GM18873 (cell line): ENCODE measurements around the gene LYRM7.
"Not testable (repeated sequence)": the region's sequence is repeated elsewhere in the genome, so short reads cannot be mapped to it uniquely, and the experiment has no call there.

Experiments
- ATAC-seq: cut with Tn5 transposase; IDR thresholded peaks from one replicate; pipeline ENCODE4 v1.9.1; 2021; ENCODE audit warnings: mild to moderate bottlenecking, moderate library complexity, moderate number of reproducible peaks; ENCODE audit not compliant: unreplicated experiment, low FRiP score

The LYRM7 gene

DNA sequence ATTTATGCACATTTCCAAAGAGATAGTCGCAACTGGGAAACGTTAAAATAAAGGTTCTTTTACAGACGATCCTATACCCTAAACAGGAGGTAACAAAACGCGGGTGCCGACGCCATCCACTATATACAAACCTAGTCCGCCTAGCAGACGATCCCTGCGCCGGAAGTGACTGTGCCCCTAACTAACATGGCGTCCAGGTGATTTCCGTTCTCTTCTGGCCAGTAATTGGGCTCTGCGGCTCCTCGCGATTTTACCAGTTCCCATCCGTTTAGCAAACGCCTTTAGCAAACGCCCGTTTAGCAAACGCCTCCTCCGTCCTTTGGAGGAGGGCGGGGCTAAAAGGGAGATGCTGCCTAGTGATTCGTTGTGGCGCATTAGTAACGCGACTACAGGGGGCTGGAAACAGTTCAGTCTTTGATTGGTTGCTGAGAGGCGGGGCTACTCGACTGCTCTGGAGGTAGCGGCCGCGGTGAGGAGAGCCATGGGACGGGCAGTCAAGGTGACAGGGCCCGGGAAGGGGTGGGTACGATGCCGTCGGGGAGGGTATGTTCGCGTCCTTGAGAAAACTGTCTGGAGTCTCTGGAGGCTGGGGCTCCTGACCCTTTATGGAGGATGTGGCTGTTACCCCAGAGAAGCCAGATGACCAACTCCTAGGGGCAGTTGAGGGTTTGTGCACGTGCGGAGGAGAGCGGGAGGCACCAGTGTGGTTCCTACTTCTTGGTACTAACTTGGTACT, at the start of gene LYRM7:
Gene LYRM7 (plus strand): TSS at position 405 of the 736 bp plus-strand sequence. CDS start 77 bp downstream, at position 482.
- ATAC-seq, result peak; percentile 98

DNA sequence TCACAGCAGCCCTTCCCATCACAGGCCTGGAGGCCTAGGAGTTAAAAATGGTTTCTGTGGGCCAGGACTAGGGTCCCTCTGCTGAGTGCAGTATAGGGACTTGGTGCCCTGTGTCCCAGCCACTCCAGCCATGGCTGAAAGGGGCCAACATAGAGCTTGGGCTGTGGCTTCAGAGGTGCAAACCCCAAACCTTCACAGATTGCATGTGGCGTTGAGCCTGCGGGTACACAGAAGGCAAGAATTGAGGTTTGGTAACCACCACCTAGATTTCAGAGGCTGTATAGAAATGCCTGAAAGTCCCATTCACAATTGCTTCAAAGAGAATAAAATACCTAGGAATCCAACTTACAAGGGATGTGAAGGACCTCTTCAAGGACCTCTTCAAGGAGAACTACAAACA, 43.5 kb upstream of the LYRM7 start:
- ATAC-seq, result not testable (repeated sequence)

DNA sequence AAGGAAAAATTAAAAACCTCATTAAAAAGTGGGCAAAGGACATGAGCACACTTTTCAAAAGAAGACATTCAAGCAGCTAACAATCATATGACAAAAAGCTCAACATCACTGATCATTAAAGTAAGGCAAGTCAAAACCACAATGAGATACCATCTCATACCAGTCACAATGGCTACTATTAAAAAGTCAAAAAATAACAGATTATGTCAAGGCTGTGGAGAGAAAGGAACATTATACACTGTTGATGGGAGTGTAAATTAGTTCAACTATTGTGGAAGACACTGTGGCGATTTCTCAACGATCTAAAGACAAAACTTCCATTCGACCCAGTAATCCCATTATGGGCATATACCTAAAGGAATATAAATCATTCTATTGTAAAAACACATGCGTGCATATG, 41.4 kb upstream of the LYRM7 start:
- ATAC-seq, result no peak

DNA sequence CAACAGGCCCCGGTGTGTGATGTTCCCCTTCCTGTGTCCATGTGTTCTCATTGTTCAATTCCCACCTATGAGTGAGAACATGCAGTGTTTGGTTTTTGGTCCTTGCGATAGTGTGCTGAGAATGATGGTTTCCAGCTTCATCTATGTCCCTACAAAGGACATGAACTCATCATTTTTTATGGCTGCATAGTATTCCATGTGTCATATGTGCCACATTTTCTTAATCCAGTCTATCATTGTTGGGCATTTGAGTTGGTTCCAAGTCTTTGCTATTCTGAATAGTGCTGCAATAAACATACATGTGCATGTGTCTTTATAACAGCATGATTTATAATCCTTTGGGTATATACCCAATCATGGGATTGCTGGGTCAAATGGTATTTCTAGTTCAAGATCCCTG, 37.7 kb upstream of the LYRM7 start:
- not testable (repeated sequence) for ATAC-seq

DNA sequence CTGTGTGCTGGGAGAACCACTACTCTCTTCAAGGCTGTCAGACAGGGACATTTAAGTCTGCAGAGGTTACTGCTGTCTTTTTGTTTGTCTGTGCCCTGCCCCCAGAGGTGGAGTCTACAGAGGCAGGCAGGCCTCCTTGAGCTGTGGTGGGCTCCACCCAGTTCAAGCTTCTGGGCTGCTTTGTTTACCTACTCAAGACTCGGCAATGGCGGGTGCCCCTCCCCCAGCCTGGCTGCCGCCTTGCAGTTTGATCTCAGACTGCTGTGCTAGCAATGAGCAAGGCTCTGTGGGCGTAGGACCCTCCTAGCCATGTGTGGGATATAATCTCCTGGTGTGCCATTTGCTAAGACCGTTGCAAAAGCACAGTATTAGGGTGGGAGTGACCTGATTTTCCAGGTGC, 32.3 kb upstream of the LYRM7 start:
- not testable (repeated sequence) for ATAC-seq

DNA sequence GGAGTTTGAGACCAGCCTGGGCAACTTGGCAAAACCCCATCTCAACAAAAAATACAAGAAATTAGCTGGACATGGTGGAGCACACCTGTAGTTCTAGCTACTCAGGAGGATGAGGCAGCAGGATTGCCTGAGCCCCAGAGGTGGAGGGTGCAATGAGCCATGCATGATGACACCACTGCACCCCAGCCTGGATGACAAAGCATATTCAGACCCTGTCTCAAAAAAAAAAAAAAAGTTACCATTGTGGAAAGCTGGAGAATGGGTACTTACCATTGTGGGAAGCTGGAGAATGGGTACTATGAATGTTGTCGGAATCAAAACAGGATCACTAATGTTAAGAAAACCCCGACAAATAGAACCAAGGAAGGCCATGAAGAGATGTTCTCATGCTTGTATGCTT, 31.4 kb upstream of the LYRM7 start:
- ATAC-seq, result no peak

DNA sequence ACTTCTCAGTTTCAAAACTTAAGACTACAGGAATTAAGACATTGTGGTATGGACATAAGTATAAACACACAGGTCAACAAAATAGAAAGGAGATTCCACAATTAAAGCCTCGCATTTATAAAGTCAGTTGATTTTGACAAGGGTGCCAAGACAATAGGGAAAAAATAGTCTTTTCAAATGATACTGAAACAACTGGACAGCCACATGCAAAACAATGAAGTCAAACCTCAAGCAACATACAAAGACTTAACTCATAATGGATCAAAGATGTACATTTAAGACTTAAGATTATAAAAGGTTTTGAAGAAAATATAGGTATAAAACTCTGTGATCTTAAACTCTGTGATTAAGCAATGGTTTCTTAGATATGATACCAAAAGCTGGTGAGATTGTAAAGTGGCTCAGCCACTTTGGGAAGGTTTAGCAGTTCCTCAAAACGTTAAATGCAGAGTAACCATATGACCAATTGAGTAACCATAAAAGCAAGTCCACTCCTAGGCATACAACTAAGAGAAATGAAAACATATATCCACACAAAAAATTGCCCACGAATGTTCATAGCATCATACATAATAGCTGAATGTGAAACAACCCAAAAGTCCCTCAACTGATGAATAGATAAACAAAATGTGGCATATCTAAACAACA, 27.6 kb upstream of the LYRM7 start:
- ATAC-seq, result no peak

DNA sequence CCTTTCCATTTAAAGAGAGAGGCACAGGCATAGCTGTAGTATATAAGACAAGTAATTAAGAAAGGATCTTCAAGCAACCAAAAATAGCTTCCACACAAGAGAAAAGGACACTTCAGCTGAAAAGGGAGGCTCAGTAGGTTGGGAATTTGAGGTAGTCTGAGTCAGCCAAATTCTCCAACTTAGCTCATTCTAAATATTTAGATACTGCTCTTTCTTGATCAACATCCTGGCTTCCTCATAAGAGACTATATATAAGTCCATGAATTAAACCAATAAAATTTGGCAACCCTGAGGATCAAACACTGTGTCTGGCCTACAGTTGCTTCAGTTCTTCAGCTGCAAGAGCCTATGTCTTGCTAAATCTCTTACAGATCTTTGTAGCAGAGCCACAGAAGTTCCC, 23.5 kb upstream of the LYRM7 start:
- no peak for ATAC-seq

DNA sequence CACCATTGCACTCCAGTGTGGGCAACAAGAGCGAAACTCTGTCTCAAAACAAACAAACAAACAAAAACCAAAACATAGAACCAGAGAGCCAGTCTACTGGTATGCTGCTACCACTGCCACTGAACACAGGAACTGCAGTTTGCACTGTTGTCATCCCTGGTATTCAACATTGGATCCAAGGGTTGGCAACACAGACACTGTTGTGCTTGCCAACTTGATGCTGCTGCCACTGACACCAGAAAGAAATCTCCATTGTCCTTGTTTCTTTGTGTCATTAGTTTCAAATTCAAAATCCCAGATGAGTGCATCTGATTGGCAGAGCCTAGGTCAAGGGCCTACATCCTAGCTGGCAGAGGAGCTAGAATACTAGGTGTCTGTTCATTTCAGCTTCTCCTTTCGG, 21.9 kb upstream of the LYRM7 start:
- no peak for ATAC-seq

DNA sequence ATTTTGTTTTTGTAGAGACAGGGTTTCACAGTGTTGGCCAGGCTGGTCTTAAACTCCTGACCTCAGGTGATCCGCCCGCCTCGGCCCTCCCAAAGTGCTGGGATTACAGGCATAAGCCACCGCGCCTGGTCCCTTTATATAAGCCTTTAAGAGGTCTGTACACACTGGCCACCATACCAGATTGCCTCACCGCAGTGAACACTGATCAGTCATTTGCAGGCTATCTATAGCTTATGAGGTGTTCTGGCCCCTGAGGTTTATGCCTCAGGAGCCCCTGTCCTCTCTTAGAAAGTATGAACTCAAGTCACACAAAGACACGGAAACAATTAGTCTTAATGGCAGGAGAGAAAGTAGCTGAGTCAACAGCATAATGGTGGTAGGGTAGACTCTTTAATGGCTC, 20.3 kb upstream of the LYRM7 start:
- no peak for ATAC-seq

DNA sequence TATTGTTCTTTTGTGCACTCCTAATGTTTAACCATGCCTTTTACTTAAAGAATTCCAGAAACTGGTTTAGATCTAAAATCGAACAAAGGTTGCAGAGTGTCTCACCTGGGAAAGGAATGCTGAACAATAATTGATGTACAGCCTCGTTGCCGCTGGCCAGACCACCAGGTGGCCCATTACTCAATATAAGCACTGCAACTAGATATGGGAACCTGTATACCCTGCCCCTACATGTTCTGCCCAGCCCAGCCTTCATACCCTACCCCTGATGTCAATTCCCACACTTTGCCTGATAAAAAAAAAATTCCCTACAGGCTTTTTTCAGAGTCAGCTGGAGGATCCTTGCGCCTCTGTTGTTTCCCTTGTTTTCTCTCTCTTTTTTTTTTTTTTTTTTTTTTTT, 19.5 kb upstream of the LYRM7 start:
- ATAC-seq, result no peak

DNA sequence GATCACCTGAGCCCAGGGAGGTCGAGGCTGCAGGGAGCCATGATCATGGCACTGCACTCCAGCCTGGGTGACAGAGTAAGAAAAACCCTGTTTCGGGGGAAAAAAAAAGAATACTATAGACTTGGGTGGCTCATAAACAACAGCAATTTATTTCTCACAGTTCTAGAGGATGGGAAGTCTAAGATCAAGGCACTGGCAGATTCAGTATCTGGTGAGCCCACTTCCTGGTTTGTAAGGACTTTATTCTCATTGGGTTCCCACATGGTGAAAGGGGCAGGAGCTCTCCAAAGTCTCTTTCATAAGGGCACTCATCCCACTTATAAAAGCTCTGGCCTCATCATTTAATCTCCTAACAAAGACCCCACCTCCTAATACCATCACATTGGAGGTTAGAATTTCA, 14.4 kb upstream of the LYRM7 start:
- ATAC-seq, result no peak

DNA sequence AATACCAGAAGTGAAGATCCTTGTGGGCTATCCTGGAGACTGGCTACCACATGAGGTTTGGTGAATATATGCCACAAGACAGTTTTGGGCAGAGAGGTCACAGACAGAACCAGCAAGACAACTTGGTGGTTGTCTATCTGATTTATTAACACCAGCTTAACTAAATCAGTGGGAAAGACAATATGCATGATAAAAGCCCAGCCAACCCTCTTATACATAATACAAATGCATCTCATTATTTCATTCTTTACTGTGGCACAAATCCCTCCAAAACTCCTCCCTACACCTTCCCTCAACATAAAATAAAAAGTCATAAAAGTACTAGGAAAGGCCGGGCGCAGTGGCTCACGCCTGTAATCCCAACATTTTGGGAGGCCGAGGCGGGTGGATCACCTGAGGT, 13.8 kb upstream of the LYRM7 start:
- no peak for ATAC-seq

DNA sequence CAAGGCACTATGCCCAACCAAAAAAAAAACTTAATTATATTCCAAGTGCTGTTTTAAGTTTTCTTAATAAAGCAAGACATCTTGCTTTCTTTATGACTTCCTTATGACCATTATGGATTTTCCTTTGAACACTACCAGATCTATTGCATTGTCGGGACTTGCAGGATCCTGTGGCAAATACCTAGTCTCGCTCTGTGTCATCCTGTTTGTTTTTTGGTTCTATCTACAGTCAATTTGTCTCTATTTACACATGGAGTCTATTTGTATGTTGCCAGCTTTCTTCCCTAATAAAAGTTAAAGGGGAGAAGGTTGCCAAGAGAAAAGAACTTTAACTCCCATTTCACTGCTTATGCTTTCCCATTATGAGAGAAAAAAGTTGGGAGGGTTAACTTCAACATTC, 10.6 kb upstream of the LYRM7 start:
- no peak for ATAC-seq

DNA sequence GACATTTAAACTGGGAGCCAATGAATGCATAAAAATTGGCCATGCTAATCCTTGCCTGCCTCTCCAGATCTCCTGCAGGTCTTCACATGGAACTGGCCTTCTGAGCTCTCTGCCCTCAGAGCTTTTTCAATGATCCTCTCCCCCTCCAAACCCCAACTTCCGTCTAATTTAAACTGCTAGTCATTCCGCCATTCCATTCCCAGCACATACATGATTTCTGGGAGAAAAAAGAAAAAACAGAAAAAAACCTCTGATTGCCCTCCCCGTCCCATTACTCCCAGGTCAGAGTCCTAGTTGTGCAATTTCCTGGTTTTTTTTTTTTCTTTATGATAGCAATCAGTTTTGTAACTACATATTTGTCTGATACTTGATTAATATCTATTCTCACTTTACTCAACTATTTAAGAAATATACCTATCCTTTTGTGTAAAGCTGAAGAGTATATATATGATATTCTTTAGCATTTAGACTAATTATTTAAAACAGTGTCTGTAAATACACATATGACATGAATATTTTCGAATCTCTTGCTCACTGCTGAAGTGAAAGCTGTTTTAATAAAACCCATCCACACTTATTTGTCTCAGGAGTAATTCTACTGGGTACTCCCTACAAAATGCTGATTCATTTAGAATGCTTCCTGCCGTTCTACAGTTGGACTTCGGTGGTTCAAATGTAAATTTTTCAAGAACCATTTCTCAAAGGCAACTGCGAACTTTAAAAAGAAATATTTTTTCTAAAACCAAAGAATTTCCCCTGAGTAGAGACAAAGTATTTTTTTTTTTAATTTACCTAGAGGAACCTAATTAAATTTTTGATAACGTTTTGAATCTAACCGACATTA, 7.2 kb upstream of the LYRM7 start:
- ATAC-seq, result no peak

DNA sequence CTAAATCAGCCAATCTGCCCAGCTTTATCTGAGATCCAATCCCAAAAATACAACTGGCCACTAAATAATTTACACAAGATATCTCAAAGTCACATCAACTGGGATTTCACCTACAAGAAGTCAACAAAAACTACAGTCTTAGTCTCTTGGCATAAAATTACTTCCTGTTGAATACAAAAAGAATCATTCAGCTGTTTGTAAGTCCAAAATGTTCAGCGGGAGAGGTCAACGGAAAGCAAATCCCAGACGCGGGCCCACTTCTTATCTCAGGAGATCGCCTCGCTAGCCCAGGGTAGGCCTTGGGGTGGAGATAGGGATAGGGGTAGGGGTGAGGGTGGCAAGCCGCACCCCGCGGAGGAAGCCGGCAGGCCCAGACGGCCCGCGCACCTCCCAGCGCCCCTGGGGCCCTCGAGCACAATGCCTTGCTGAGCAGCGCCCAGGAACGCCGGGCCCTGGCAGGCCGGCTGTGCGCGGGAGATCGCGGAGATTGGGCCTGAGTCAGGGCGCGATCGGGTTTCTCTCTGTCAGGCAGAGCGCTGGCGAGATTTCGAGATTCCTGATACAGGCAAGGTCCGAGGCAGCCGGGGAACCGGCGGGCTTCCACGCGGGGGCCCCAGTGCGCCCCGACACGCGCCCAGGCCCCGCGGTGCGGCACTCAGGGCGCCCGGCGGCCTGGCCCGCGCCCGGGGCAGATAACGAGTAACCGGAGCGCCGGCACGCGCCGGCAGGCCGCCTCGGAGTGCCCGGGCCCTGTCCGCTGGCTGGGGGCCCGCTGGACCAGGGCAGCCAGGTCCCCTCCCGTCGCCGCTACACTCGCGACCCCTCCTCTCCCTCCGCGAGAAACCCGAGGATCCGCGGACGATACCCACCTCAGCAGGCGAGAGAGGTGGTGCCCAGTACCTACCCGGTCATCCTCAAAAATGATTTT, 6.3 kb upstream of the LYRM7 start:
- ATAC-seq, result peak; percentile 68

DNA sequence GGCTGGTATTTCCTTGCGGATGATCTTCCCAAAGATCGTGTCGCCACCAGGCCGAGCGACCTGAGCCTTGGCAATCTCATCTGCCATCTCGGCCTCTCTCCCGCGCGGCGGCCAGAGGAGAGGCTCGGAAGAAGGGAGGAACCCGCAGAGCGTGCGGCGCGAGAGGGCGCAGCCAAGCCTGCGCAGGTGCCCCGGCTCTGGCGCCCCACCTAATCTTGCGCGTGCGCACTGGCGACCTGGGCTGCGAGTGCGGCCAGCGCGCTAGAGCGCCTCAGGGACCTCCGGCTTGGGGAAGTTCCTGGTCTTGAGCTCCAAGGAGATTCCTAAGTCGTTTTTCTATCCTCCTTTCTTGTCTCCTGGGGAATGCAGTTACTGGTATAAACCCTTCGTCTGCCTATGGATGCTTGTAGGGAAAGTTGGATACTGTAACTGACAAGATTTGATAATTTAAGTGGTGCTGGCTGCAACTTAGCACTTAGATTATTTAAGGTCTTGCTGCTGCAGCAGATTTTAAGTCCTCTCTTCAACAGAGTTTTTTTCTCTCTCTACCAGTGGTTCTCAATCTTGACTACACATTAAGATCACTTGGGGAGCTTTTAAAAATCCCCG, 5.5 kb upstream of the LYRM7 start, which contains the start of gene HINT1:
Gene HINT1 (minus strand): TSS at position 138 of the 609 bp plus-strand sequence. CDS start 51 bp downstream, at position 87.
- ATAC-seq, result peak; percentile 77

DNA sequence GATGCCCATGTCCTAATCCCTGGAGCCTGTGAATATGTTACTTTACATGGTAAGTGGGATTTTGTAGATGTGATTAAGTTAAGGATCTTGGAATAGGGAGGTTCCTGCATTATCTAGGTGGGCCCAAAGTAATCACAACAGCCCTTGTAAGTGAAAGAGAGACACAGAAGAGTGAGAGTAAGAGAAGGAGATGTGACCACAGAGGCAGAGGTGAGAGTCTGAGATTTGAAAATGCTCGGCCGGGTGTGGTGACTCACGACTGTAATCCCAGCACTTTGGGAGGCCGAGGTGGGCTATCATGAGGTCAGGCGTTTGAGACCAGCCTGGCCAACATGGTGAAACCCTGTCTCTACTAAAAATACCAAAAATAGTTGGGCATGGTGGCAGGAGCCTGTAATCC, 3.1 kb upstream of the LYRM7 start:
- no peak for ATAC-seq

DNA sequence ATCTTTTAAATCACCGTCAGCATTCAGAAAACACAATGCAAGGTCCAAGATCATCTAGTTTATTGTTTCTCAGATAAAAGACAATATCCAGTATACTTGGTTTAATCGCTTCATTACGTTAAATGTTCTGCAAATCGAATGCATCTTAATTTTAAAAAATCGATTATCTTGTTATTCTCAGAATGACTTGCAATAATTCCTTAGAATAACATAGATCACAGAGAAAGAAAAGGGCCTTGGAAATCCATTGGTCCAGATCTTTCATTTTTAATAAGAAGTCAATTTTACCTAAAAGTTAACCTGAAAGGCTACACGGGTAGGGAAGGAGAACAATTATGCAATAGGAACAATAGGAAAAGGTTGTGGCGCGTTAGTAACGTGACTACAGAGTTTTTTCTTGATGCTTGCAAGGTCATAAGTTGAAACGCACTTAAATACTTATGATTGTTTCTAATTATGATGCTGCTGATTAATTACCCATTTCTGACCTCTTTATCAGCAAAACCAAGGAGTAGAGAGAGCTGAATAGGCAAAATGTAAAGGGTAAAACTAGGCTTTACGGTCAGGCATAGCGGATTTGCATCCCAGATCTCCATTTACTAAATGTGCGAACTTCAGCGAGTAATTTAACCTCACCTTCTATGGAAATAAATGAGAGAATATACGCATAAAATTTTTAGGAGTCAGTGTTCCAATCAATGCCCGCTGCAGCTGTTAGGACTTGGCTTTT, 769 bp upstream of the LYRM7 start:
- ATAC-seq, result no peak
